ENCODE measurements around the gene RPN1.
A peak's percentile ranks its signal among the peaks of the same experiment; 100 is the strongest.
"Not testable (repeated sequence)": the region's sequence is repeated elsewhere in the genome, so short reads cannot be mapped to it uniquely, and the experiment has no call there.

Gene RPN1

GRCh38 chr3:128650096-128651050 lies at the start of gene RPN1:
Gene RPN1 (minus strand): TSS chr3:128650818. CDS start chr3:128650800, 18 bp downstream.
- DNase-seq: peak; percentile 96

- DNase-seq: peak; percentile 74
Measured at GRCh38 chr3:128698211-128699047, 47.8 kb upstream of the RPN1 start.

GRCh38 chr3:128697341-128697740 lies 46.7 kb upstream of the RPN1 start:
- DNase-seq: no peak

GRCh38 chr3:128693696-128694095 lies 43.1 kb upstream of the RPN1 start:
- DNase-seq: no peak

GRCh38 chr3:128689060-128689459 lies 38.4 kb upstream of the RPN1 start:
- no peak for DNase-seq

- DNase-seq: no peak
Measured at GRCh38 chr3:128686465-128686864, 35.8 kb upstream of the RPN1 start.

GRCh38 chr3:128684986-128685726 lies 34.5 kb upstream of the RPN1 start:
- no peak for DNase-seq

- no peak for DNase-seq
Measured at GRCh38 chr3:128683957-128684356, 33.3 kb upstream of the RPN1 start.

GRCh38 chr3:128681369-128681829 lies 30.8 kb upstream of the RPN1 start:
- DNase-seq: no peak

- DNase-seq: peak; percentile 98
Measured at GRCh38 chr3:128680603-128681368, 30.2 kb upstream of the RPN1 start.

- no peak for DNase-seq
Measured at GRCh38 chr3:128679338-128679737, 28.7 kb upstream of the RPN1 start.

- not testable (repeated sequence) for DNase-seq
Measured at GRCh38 chr3:128675802-128676201, 25.2 kb upstream of the RPN1 start.

- DNase-seq: no peak
Measured at GRCh38 chr3:128674161-128674784, 23.7 kb upstream of the RPN1 start.

GRCh38 chr3:128667641-128668040 lies 17.0 kb upstream of the RPN1 start:
- no peak for DNase-seq

GRCh38 chr3:128665362-128666021 lies 14.9 kb upstream of the RPN1 start:
- no peak for DNase-seq

- DNase-seq: no peak
Measured at GRCh38 chr3:128663151-128663550, 12.5 kb upstream of the RPN1 start.

- DNase-seq: no peak
Measured at GRCh38 chr3:128655531-128655930, 4.9 kb upstream of the RPN1 start.

GRCh38 chr3:128653993-128654805 lies 3.6 kb upstream of the RPN1 start:
- peak; percentile 70 for DNase-seq

- not testable (repeated sequence) for DNase-seq
Measured at GRCh38 chr3:128653383-128653992, 2.9 kb upstream of the RPN1 start.

Data from activated CD8-positive, alpha-beta memory T cell treated with anti-CD3 and anti-CD28 coated beads for 24 hours (primary cell).